ENCODE measurements around the gene CCNK. TPM values are rescaled to one million over a fixed set of nuclear protein-coding genes. Genes with fewer than 3 reads are reported as not detected.

CCNK gene
- total RNA-seq, 1 donor from 2014 or later = 53.6 TPM

DNA sequence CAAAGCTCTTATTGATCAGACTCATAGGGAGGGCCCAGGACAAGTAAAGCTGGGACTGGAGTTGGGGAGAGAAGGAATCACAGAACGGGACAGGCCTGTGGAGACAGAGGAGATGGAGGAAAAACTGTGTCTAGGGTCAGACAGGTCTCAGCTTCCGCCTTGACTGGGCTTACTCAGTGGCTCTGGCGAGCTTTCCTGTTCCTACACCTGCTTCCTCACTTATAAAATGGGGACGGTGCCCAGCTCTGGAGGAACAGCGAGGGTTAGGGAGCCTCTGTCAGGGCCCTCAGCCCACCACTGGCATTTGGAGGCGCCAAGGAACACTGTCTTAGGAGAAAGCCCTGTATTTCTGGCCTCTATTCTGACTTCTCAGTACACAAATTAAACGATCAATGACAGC is 35.3 kb upstream of the CCNK start:
- ATAC-seq (no peak), DNase-seq (no peak)
- H3K4me3 ChIP-seq = no peak overlapping the region
- no peak overlapping the region for H3K27ac ChIP-seq
- H3K27me3 ChIP-seq (ENCODE audit: low read depth) = no peaks in the 10 kb centered on the region
- peaks cover 93% of the 10 kb centered on the region for H3K36me3 ChIP-seq
- TF ChIP-seq, protein P1, sequence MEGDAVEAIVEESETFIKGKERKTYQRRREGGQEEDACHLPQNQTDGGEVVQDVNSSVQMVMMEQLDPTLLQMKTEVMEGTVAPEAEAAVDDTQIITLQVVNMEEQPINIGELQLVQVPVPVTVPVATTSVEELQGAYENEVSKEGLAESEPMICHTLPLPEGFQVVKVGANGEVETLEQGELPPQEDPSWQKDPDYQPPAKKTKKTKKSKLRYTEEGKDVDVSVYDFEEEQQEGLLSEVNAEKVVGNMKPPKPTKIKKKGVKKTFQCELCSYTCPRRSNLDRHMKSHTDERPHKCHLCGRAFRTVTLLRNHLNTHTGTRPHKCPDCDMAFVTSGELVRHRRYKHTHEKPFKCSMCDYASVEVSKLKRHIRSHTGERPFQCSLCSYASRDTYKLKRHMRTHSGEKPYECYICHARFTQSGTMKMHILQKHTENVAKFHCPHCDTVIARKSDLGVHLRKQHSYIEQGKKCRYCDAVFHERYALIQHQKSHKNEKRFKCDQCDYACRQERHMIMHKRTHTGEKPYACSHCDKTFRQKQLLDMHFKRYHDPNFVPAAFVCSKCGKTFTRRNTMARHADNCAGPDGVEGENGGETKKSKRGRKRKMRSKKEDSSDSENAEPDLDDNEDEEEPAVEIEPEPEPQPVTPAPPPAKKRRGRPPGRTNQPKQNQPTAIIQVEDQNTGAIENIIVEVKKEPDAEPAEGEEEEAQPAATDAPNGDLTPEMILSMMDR (IDR thresholded peaks at IDR 0.05) = no peak
- H3K9me3 ChIP-seq = no peaks in the 10 kb centered on the region
- intact Hi-C loops (cut with DNase I) = no loop called here
- no peaks in the 10 kb centered on the region for H3K4me1 ChIP-seq

- H3K4me3 ChIP-seq = no peak overlapping the region
- intact Hi-C loops (cut with DNase I) = no loop called here
- ATAC-seq = no peak
- H3K9me3 ChIP-seq = no peaks in the 10 kb centered on the region
- H3K36me3 ChIP-seq = peaks cover 93% of the 10 kb centered on the region
- no peak for DNase-seq
- TF ChIP-seq, protein P1 (IDR thresholded peaks at IDR 0.05) = no peak
- H3K27me3 ChIP-seq (ENCODE audit: low read depth) = no peaks in the 10 kb centered on the region
- no peaks in the 10 kb centered on the region for H3K4me1 ChIP-seq
- no peak overlapping the region for H3K27ac ChIP-seq
Observed at GRCh38 chr14:99447739-99448138, 33.5 kb upstream of the CCNK start.

GRCh38 chr14:99450266-99450665 is 30.9 kb upstream of the CCNK start:
- TF ChIP-seq, protein P1 (IDR thresholded peaks at IDR 0.05) = no peak
- no peak overlapping the region for H3K27ac ChIP-seq
- DNase-seq = no peak
- intact Hi-C loops (cut with DNase I) = no loop called here
- H3K4me3 ChIP-seq = no peak overlapping the region
- no peaks in the 10 kb centered on the region for H3K9me3 ChIP-seq
- no peaks in the 10 kb centered on the region for H3K27me3 ChIP-seq (ENCODE audit: low read depth)
- ATAC-seq = no peak
- peaks cover 100% of the 10 kb centered on the region for H3K36me3 ChIP-seq
- H3K4me1 ChIP-seq = no peaks in the 10 kb centered on the region

DNA sequence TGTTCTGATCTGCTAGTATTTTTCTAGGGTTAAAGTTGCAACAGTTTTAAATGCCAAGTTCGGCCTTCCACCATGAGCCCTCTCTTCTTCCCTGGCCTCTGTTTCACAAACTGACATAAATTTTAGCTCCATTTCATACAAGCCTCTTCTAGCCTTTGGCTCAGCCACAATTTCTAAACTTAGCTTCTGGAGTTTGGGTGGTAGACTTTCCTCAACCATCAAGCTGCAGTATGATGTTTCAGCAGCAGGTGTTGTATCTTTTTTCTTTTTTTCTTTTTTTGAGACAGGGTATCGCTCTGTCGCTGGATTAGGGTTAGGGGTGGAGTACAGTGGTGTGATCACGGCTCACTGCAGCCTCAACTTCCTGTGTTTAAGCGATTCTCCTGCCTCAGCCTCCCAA is 30.0 kb upstream of the CCNK start:
- intact Hi-C loops (cut with DNase I) = no loop called here
- H3K4me3 ChIP-seq = no peak overlapping the region
- no peaks in the 10 kb centered on the region for H3K9me3 ChIP-seq
- DNase-seq = no peak
- H3K27me3 ChIP-seq (ENCODE audit: low read depth) = no peaks in the 10 kb centered on the region
- TF ChIP-seq, protein P1 (IDR thresholded peaks at IDR 0.05) = no peak
- H3K36me3 ChIP-seq = peaks cover 100% of the 10 kb centered on the region
- no peak for ATAC-seq
- no peak overlapping the region for H3K27ac ChIP-seq
- H3K4me1 ChIP-seq = no peaks in the 10 kb centered on the region

GRCh38 chr14:99452968-99453367 is 28.2 kb upstream of the CCNK start:
- H3K9me3 ChIP-seq = no peaks in the 10 kb centered on the region
- intact Hi-C loops (cut with DNase I) = no loop called here
- H3K4me3 ChIP-seq = no peak overlapping the region
- ATAC-seq = no peak
- no peak overlapping the region for H3K27ac ChIP-seq
- peaks cover 100% of the 10 kb centered on the region for H3K36me3 ChIP-seq
- TF ChIP-seq, protein P1 (IDR thresholded peaks at IDR 0.05) = no peak
- no peaks in the 10 kb centered on the region for H3K4me1 ChIP-seq
- H3K27me3 ChIP-seq (ENCODE audit: low read depth) = no peaks in the 10 kb centered on the region
- no peak for DNase-seq

- Histone ChIP-seq H3K4me1 (no peaks in the 10 kb centered on the region), H3K36me3 (peaks cover 98% of the 10 kb centered on the region), H3K9me3 (no peaks in the 10 kb centered on the region), H3K4me3 (no peak overlapping the region), H3K27ac (no peak overlapping the region), H3K27me3 (ENCODE audit: low read depth) (no peaks in the 10 kb centered on the region)
- ATAC-seq (no peak), DNase-seq (no peak)
- intact Hi-C loops (cut with DNase I) = no loop called here
- TF ChIP-seq, protein P1 (IDR thresholded peaks at IDR 0.05) = no peak
Observed at GRCh38 chr14:99454246-99454645, 27.0 kb upstream of the CCNK start.

Data from lower lobe of right lung (tissue), 2 donors.